ENCODE results near the gene RECQL5. TPM values are rescaled to one million over a fixed set of nuclear protein-coding genes. Genes with fewer than 3 reads are reported as not detected.
A peak's percentile ranks its signal among the peaks of the same experiment; 100 is the strongest.

RECQL5 gene
- polyA plus RNA-seq, 2 of the 4 experiments (the other 2 are of a cell fraction): 22.7 to 39.9 TPM

GRCh38 chr17:75694536-75694935, 27.6 kb upstream of the RECQL5 start:
- Histone ChIP-seq H3K9me3 (no peaks in the 10 kb centered on the region), H3K4me1 (peaks cover 100% of the 10 kb centered on the region), H3K4me2 (peak overlapping the region; percentile 73), H3K27ac (peak overlapping the region; percentile 93), H3K4me3 (no peak overlapping the region; the same call in 2 of the 3 replicates)
- TF ChIP-seq USF2 (IDR thresholded peaks at IDR 0.05) (no peak), RCOR1 (IDR thresholded peaks at IDR 0.05; ENCODE audit: low read depth, low read length) (no peak), PBX3 (IDR thresholded peaks at IDR 0.05) (no peak), CTCF (IDR thresholded peaks at IDR 0.05) (no peak), SMC3 (IDR thresholded peaks at IDR 0.05) (no peak), SREBF2 (IDR thresholded peaks at IDR 0.05) (no peak), ELK1 (IDR thresholded peaks at IDR 0.05; ENCODE audit: low read depth, low read length) (no peak)
- 68% methylated on average over 14 of the region's 14 CpGs for WGBS (ENCODE audit: missing lambda C conversion rate)
- ChIA-PET CTCF (interaction anchor here (0.9 to 19.2 kb wide), 6 partner anchors 19 to 92 kb away, joined by 3 to 148 read pairs (median 3); partner anchors contain the start of gene SMIM5), POLR2A (interaction anchor here (0.9 kb wide), 1 partner anchor 86 kb away, joined by 3 read pairs; no protein-coding TSS in a partner anchor)
- DNase-seq (ENCODE audit: low read depth in 1 of 2, low spot score in 1 of 2) (no peak), ATAC-seq (peak in 1 of 2 experiments; percentile 5; a peak in 1 of 6 replicates), FAIRE-seq (no peak)

- Histone ChIP-seq H3K4me3 (no peak overlapping the region; the same call in 2 of the 3 replicates), H3K27ac (peak overlapping the region; percentile 93), H3K9me3 (no peaks in the 10 kb centered on the region), H3K4me1 (peaks cover 100% of the 10 kb centered on the region), H3K4me2 (peak overlapping the region; percentile 73)
- DNase-seq (ENCODE audit: low read depth in 1 of 2, low spot score in 1 of 2): peak; percentile 65 to 85
- peak; percentile 93 for FAIRE-seq
- peak; percentile 70 to 75 for ATAC-seq
- ChIA-PET CTCF (interaction anchor here (0.6 to 19.2 kb wide), 8 partner anchors 18 to 92 kb away, joined by 3 to 148 read pairs (median 4); partner anchors contain the start of gene SMIM5), POLR2A (interaction anchor here (0.8 to 2.0 kb wide), 5 partner anchors 10 to 86 kb away, joined by 3 to 10 read pairs (median 4); partner anchors contain the start of gene RECQL5)
- WGBS (ENCODE audit: missing lambda C conversion rate): 24% methylated on average over 19 of the region's 19 CpGs
- TF ChIP-seq HOXB13 (CRISPR knock-in tag; IDR thresholded peaks at IDR 0.05; ENCODE audit: low read depth): peak; percentile 79
- no peak for TF ChIP-seq FOXS1 (CRISPR knock-in tag; IDR thresholded peaks at IDR 0.05)
- TF ChIP-seq CBX2 (IDR thresholded peaks at IDR 0.05; ENCODE audit: borderline replicate concordance, low read depth): no peak
- TF ChIP-seq SMC3 (IDR thresholded peaks at IDR 0.05): peak; percentile 45; the same call in 2 of the 3 replicates
- peak; percentile 61; the same call in 1 of the 2 replicates for TF ChIP-seq GATA3 (IDR thresholded peaks at IDR 0.05; ENCODE audit: borderline replicate concordance)
- 0 out of 2 replicates have a peak, but pooled peaks have one; percentile 6 for TF ChIP-seq FOSL2 (IDR thresholded peaks at IDR 0.05)
- peak; percentile 27 for TF ChIP-seq FOSL2 (CRISPR knock-in tag; IDR thresholded peaks at IDR 0.05)
- peak; percentile 36 to 54; a peak in 3 of 5 replicates for TF ChIP-seq RAD21 (conservative IDR thresholded peaks at IDR 0.05 in 1 of 2, IDR thresholded peaks at IDR 0.05 in 1 of 2)
- peak; percentile 35; the same call in 1 of the 2 replicates for TF ChIP-seq HOXB5 (CRISPR knock-in tag; IDR thresholded peaks at IDR 0.05)
- TF ChIP-seq USF2 (IDR thresholded peaks at IDR 0.05): no peak
- TF ChIP-seq RFX5 (IDR thresholded peaks at IDR 0.05): no peak
- 0 out of 2 replicates have a peak, but pooled peaks have one; percentile 36 for TF ChIP-seq ZNF302 (CRISPR knock-in tag; IDR thresholded peaks at IDR 0.05)
- peak in 1 of 2 experiments; percentile 31; a peak in 1 of 4 replicates for TF ChIP-seq CEBPB (IDR thresholded peaks at IDR 0.05)
- TF ChIP-seq EHF (CRISPR knock-in tag; IDR thresholded peaks at IDR 0.05): peak; percentile 67
- peak; percentile 61; the same call in 1 of the 3 replicates for TF ChIP-seq BCL3 (IDR thresholded peaks at IDR 0.05)
- TF ChIP-seq FOSB (CRISPR knock-in tag; IDR thresholded peaks at IDR 0.05): no peak
- TF ChIP-seq JUN (IDR thresholded peaks at IDR 0.05): peak; percentile 34 to 74; a peak in 3 of 5 replicates
- TF ChIP-seq ZFP36 (IDR thresholded peaks at IDR 0.05; ENCODE audit: borderline replicate concordance, partially characterized antibody): no peak
- 0 out of 2 replicates have a peak, but pooled peaks have one; percentile 13 for TF ChIP-seq JUNB (IDR thresholded peaks at IDR 0.05)
- peak; percentile 96 for TF ChIP-seq MAX (IDR thresholded peaks at IDR 0.05)
- TF ChIP-seq EP300 (IDR thresholded peaks at IDR 0.05): peak in 1 of 2 experiments; percentile 40; a peak in 2 of 5 replicates
Observed at GRCh38 chr17:75693500-75694481, 26.8 kb upstream of the RECQL5 start.

All from A549 (cell line).